SK-N-SH (cell line): ENCODE data around the gene DPF3.
A peak's percentile ranks its signal among the peaks of the same experiment; 100 is the strongest.

Experiments
- EZH2phosphoT487 ChIP-seq: fragments of 200-600 bp; sonication (generic); IDR thresholded peaks from 2 replicates; pipeline ENCODE4 v1.6.1; 2017; ENCODE audit warnings: low read depth, mixed run types, mild to moderate bottlenecking, antibody characterized with exemption, moderate library complexity, borderline replicate concordance
- POLR2AphosphoS5 ChIP-seq: IDR thresholded peaks from 2 replicates; pipeline ENCODE4 v1.6.1; 2012; ENCODE audit warnings: low read depth, low read length
- TCF12 ChIP-seq: IDR thresholded peaks from 2 replicates; pipeline ENCODE4 v1.4.0; 2012
- USF2 ChIP-seq: fragments of 150-350 bp; IDR thresholded peaks from 2 replicates; pipeline ENCODE4 v1.6.1; 2017; ENCODE audit warnings: antibody characterized with exemption, low read length, low read depth, borderline replicate concordance

- TF ChIP-seq POLR2AphosphoS5: no peak
- TF ChIP-seq TCF12: peak; percentile 73; the same call in 1 of the 2 replicates
- no peak for TF ChIP-seq USF2
- no peak for TF ChIP-seq EZH2phosphoT487
Measured at GRCh38 chr14:72736308-72736707, 157.6 kb downstream of the DPF3 start.
